ENCODE results near the gene NCBP2. TPM values are rescaled to one million over a fixed set of nuclear protein-coding genes. Genes with fewer than 3 reads are reported as not detected.

NCBP2 gene
- polyA plus RNA-seq, 1 of the 3 experiments (the other 2 are of a cell fraction) = 128 TPM

DNA sequence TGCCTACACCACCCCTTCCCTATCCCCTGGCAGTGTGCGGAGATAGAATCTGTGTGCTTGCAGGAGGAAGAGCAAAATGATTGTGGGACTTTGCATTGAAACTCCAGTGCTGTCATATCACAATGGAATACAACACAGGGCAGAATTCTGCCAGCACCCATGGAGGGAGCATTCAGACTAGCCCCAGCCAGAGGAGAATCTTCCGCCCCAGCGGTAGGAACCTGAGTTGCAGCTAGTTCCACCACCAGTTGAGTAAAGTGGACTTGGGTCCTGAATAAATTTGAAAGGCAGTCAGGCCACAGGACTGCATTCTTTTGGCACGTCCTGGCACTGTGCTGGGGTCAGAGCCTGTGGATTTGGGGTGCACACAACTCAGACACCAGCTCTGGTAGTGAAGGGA lies 27.5 kb downstream of the NCBP2 start:
- Histone ChIP-seq H3K4me3 (ENCODE audit: low read depth in 2 of 2, low read length in 1 of 2) (no peak overlapping the region), H3K9ac (no peak overlapping the region), H3K9me2 (no peaks in the 10 kb centered on the region), H3F3A (replicated peaks; ENCODE audit: insufficient read depth) (no peaks in the 10 kb centered on the region), H3K4me2 (no peak overlapping the region), H3K79me2 (ENCODE audit: insufficient read depth) (no peaks in the 10 kb centered on the region), H3K36me3 (replicated peaks in 1 of 2; ENCODE audit: control insufficient read depth in 1 of 2, insufficient read depth in 2 of 2, low read length in 1 of 2) (peaks cover 8 to 34% of the 10 kb centered on the region in 2 experiments), H3K9me3 (no peaks in the 10 kb centered on the region), H4K20me1 (ENCODE audit: insufficient read depth) (no peaks in the 10 kb centered on the region), H2AFZ (ENCODE audit: low read depth) (no peak overlapping the region), H3K27me3 (ENCODE audit: insufficient read depth) (no peaks in the 10 kb centered on the region), H3K4me1 (ENCODE audit: control insufficient read depth in 1 of 2, insufficient read depth in 2 of 2, low read depth in 1 of 2, low read length in 1 of 2) (no peaks in the 10 kb centered on the region), H3K27ac (ENCODE audit: low read depth in 2 of 2, low read length in 1 of 2) (no peak overlapping the region)
- WGBS (ENCODE audit: low lambda C conversion rate) = 96% methylated on average over 4 of the region's 4 CpGs
- no peak for DNase-seq
- ChIA-PET POLR2A (no interaction called here), CTCF (interaction anchor here (0.7 kb wide), 1 partner anchor 55 kb away, joined by 3 read pairs; no protein-coding TSS in a partner anchor)
- TF ChIP-seq PBX3 (IDR thresholded peaks at IDR 0.05) (no peak), JUND (IDR thresholded peaks at IDR 0.05) (no peak), GATA2 (CRISPR knock-in tag; IDR thresholded peaks at IDR 0.05) (no peak), RXRA (IDR thresholded peaks at IDR 0.05; ENCODE audit: borderline replicate concordance, low read depth) (no peak), FOSL2 (IDR thresholded peaks at IDR 0.05; ENCODE audit: borderline replicate concordance, low read depth) (no peak), RFX5 (IDR thresholded peaks at IDR 0.05; ENCODE audit: low read length) (no peak), USF1 (IDR thresholded peaks at IDR 0.05; ENCODE audit: borderline replicate concordance, low read depth) (no peak), TAF1 (IDR thresholded peaks at IDR 0.05; ENCODE audit: borderline replicate concordance, low read depth, low read length) (no peak), YY1 (IDR thresholded peaks at IDR 0.05; ENCODE audit: low read depth) (no peak), CHD2 (IDR thresholded peaks at IDR 0.05; ENCODE audit: low read length, partially characterized antibody) (no peak), GABPA (IDR thresholded peaks at IDR 0.05; ENCODE audit: low read depth) (no peak), SMC3 (IDR thresholded peaks at IDR 0.05; ENCODE audit: low read depth, low read length) (no peak), CTCF (IDR thresholded peaks at IDR 0.05) (no peak), TCF12 (IDR thresholded peaks at IDR 0.05) (no peak)
- TF ChIP-seq, protein P1, sequence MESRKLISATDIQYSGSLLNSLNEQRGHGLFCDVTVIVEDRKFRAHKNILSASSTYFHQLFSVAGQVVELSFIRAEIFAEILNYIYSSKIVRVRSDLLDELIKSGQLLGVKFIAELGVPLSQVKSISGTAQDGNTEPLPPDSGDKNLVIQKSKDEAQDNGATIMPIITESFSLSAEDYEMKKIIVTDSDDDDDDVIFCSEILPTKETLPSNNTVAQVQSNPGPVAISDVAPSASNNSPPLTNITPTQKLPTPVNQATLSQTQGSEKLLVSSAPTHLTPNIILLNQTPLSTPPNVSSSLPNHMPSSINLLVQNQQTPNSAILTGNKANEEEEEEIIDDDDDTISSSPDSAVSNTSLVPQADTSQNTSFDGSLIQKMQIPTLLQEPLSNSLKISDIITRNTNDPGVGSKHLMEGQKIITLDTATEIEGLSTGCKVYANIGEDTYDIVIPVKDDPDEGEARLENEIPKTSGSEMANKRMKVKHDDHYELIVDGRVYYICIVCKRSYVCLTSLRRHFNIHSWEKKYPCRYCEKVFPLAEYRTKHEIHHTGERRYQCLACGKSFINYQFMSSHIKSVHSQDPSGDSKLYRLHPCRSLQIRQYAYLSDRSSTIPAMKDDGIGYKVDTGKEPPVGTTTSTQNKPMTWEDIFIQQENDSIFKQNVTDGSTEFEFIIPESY (IDR thresholded peaks at IDR 0.05; ENCODE audit: borderline replicate concordance, low read depth) = no peak

All from SK-N-SH (cell line).